NCI-H524 (cell line): ENCODE measurements around the gene COL17A1.

Experiments used
- DNase-seq, 2 experiments: peaks; one replicate each; lab custom pipeline; 2025; lab: John Stamatoyannopoulos, UW

COL17A1 gene

DNA sequence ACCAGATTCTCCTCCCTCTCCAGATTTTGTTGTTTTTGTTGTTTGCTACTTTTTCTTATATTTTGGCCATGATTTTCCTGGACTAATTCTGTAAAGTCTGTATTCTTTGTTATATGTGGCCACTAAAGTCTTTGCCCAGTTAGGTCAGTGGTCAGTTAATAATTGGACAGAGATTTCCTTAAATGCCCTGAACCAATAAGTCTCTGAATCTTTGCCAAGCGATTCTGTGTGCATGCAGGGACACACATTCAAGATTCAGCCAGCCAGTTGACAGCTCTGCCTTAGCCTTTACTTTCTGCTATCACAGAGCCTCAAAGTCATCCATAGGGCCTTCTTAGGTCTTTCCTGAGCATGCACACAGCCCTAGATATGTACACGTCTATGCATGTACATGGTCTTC lies 11.0 kb upstream of the COL17A1 start:
- no peak for DNase-seq

GRCh38 chr10:104092749-104093148 lies 7.1 kb upstream of the COL17A1 start:
- no peak for DNase-seq

DNA sequence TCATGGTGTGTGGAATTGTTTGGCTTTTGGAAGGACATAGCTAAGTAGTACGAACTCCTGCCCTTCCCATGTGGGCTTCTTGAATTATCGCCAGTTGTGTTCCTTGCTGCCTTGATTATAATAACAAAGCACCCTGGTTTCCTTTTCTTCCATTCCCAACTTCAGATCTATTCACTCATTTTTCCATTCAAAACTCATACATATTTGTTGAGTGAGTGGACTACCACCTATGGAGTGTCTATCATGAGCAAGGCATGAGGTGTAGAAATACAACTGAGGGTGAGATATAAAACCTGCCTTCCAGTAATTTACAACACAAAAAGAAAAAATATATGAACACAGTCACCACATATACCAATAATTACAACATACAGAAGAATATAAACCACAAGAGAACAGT lies 4.9 kb upstream of the COL17A1 start:
- no peak for DNase-seq

DNA sequence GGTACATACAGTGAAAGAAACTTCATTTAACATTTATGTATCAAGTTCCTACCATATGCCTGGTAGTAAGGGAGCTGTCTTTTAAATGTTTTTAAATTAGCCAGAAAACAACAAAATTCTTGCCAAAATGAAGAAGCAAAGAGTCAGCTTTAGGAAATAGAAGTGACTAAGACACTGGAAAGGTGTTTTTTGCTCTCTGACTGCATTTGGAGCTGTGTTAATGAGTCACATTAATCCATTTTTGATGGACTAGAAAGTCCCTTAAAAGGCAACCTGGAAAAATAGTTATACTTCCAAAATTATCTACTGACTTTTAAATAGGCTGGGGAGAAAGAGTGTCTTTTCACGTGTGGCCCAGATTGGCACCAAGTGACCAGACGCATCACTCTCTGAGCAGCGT lies 3.9 kb upstream of the COL17A1 start:
- DNase-seq: no peak

GRCh38 chr10:104088239-104088638 lies 2.6 kb upstream of the COL17A1 start:
- no peak for DNase-seq

GRCh38 chr10:104084482-104085142 lies 1.1 kb downstream of the COL17A1 start:
- DNase-seq: no peak

GRCh38 chr10:104081998-104082397 lies 3.7 kb downstream of the COL17A1 start:
- no peak for DNase-seq

DNA sequence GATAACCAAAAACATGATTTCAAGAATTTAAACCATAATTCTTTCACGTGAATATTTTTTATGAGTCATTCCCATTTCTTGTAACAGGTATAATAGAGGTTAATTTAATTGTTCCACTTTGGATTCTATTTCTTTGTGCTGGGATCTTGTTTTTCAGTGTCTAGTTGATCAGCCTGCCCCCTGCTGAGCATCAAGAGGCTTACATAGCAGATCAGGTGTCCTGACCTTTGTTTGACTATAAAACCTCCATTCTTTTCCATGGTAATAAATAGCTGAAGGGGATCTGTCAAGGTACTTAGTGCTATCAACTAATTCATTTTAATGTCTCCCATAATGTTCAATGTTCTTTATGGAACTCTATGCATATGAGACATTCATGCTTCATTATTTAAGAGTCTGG lies 4.9 kb downstream of the COL17A1 start:
- peak in 1 of 2 experiments; percentile 28 for DNase-seq

DNA sequence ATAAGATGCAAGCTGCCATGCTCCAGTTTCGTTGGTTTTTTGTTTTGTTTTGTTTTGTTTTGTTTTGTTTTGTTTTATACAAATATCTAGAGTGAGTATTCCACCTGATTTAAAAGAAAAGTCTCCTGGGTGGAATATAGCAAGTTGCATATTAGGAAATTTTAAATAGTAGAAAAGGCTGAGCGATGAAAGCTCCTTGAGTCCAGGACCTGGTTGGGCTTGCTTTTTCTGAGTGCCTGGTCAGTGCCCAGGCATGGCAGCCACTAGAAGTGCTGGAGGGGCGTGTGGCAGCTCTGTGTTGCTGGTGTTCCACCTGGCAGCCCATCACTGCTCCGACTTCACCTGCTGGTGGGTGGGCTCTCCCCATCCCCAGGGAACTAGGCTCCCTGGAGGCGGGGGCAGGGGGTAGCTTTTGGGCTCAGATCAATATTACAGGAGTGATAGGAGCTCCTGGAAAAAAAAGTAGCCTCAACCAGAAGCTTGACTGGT lies 8.0 kb downstream of the COL17A1 start:
- no peak for DNase-seq

DNA sequence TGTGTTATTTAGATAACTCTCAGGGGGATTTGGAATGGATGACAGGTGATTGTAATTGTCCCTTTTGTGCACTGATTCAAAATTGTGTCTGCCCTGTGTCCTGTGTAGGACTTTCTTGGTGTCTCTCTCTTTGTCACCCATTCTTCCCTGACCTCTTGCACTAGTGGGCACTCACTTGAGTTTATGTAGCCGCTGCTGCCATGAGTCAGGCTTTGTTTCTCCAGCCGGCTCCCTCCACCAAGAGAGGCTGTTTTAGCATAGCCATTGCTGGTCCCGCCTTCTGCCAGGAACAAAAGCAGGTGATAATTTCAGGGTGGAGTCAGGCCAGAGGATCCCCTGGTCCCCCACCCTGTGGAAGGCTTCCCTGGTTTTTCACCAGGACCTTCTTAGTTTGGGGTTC lies 8.4 kb downstream of the COL17A1 start:
- no peak for DNase-seq

- peak in 1 of 2 experiments; percentile 0 for DNase-seq
Measured at GRCh38 chr10:104076743-104077160, 8.9 kb downstream of the COL17A1 start.

- DNase-seq: no peak
Measured at GRCh38 chr10:104074505-104074904, 11.2 kb downstream of the COL17A1 start.

DNA sequence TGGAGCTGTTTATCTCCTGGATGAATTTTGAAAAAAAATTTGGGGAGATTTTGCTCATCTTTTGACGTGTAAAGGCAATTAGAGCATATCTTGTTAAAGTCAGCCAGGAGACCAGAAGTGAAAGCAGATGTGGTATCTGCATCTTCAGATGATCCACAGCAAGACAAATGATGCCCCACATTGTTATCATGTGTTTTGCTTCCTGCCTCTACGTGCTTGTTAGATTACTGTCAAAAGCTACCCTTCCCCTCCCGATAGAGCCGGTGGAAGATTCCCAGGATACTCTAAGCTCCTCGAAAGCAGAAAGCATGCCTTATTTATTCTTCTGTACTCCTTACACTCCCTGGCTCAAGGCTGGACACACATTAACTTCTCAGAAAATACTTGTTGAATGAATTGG lies 12.9 kb downstream of the COL17A1 start:
- DNase-seq: no peak

GRCh38 chr10:104069613-104070012 lies 16.1 kb downstream of the COL17A1 start:
- peak; percentile 75 to 90 for DNase-seq

- DNase-seq: no peak
Measured at GRCh38 chr10:104067525-104067924, 18.2 kb downstream of the COL17A1 start.

GRCh38 chr10:104066945-104067344 lies 18.7 kb downstream of the COL17A1 start:
- peak in 1 of 2 experiments; percentile 11 for DNase-seq

DNA sequence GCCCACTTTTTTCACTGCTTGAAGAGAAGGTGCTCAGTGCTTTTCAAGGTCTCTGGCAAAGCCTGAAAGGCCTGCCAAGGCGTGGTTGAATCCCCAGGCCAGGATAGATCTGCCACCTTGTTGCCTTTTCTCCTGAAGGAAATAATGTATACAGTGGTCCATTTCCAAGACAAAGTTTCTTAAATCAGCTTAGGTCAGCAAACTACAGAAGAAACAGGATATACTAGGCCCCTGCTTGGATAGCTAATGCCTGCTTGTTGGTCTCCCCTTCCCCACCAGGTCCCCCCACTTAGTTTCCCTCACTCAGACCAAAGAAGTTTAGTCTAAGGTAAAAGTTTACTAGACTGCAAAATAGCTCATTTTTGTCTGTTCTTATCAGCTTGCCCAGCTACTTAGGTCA lies 19.9 kb downstream of the COL17A1 start:
- no peak for DNase-seq

GRCh38 chr10:104061196-104061595 lies 24.5 kb downstream of the COL17A1 start:
- DNase-seq: peak in 1 of 2 experiments; percentile 42

- DNase-seq: no peak
Measured at GRCh38 chr10:104059364-104059763, 26.3 kb downstream of the COL17A1 start.

- DNase-seq: no peak
Measured at GRCh38 chr10:104057717-104058116, 28.0 kb downstream of the COL17A1 start.

GRCh38 chr10:104056619-104057273 lies 28.9 kb downstream of the COL17A1 start:
- no peak for DNase-seq

DNA sequence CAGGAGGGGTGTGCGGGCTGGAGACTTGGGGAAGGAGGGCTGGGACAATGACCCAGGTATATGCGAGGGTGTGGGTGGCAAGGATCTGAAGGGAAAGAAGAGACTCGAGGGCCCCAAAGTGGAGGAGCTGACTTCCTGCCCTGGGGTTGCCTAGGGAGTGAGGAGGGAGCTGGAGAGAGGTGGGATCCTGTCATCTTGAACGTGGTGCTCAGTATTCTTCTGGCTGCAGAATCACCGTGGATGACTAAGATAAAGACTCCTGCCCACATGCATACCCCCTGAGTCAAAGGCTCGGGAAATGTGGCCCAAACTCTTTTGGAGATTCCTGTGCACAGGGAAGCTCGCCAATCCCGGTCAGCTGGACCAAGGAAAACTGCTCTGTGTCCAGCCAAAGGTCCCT lies 31.2 kb downstream of the COL17A1 start:
- DNase-seq: no peak

GRCh38 chr10:104053201-104053600 lies 32.5 kb downstream of the COL17A1 start:
- no peak for DNase-seq

GRCh38 chr10:104052431-104052830 lies 33.2 kb downstream of the COL17A1 start:
- DNase-seq: no peak
